Activated T-helper 1 cell treated with anti-CD3 and anti-CD28 coated beads, Interleukin-2, amount 50 U/mL, for 16 hours (primary cell): ENCODE data around the gene SURF1.
A peak's percentile ranks its signal among the peaks of the same experiment; 100 is the strongest.
"Not testable (repeated sequence)": the region's sequence is repeated elsewhere in the genome, so short reads cannot be mapped to it uniquely, and the experiment has no call there.

Experiments used
- DNase-seq, 2 donors: peaks; one replicate each; pipeline ENCODE4 v3.0.0-alpha.2; 2020; ENCODE audit warnings: low read depth in 1 of 2, low spot score in 1 of 2

Gene SURF1

GRCh38 chr9:133384736-133385321 is 28.5 kb upstream of the SURF1 start:
- no peak for DNase-seq

GRCh38 chr9:133383438-133383837 is 27.2 kb upstream of the SURF1 start:
- no peak for DNase-seq

- DNase-seq: no peak
These were observed 26.3 kb upstream of the SURF1 start for GRCh38 chr9:133382507-133383141.

GRCh38 chr9:133380734-133381133 is 24.4 kb upstream of the SURF1 start:
- no peak for DNase-seq

- DNase-seq: no peak
These were observed 23.1 kb upstream of the SURF1 start for GRCh38 chr9:133379153-133380086.

- no peak for DNase-seq
These were observed 22.2 kb upstream of the SURF1 start for GRCh38 chr9:133378408-133378962.

- no peak for DNase-seq
These were observed 21.5 kb upstream of the SURF1 start for GRCh38 chr9:133377721-133378216.

GRCh38 chr9:133377280-133377679 is 21.0 kb upstream of the SURF1 start:
- not testable (repeated sequence) for DNase-seq

GRCh38 chr9:133375724-133376654 is 19.7 kb upstream of the SURF1 start, which contains the start of the genes STKLD1 and SURF4:
Gene STKLD1, plus strand, starts transcription at chr9:133376366. Its CDS starts 108 bp downstream, at chr9:133376474.
Gene SURF4, minus strand, starts transcription at chr9:133376060. Its CDS starts 91 bp downstream, at chr9:133375969.
- peak; percentile 90 to 91 for DNase-seq

GRCh38 chr9:133375116-133375723 is 18.9 kb upstream of the SURF1 start:
- no peak for DNase-seq

- DNase-seq: no peak
These were observed 18.4 kb upstream of the SURF1 start for GRCh38 chr9:133374612-133375115.

- no peak for DNase-seq
These were observed 15.9 kb upstream of the SURF1 start for GRCh38 chr9:133372144-133372543.

- peak; percentile 34 to 58 for DNase-seq
These were observed 15.0 kb upstream of the SURF1 start for GRCh38 chr9:133371261-133371711.

GRCh38 chr9:133370685-133371084 is 14.4 kb upstream of the SURF1 start:
- DNase-seq: no peak

GRCh38 chr9:133369933-133370332 is 13.6 kb upstream of the SURF1 start:
- no peak for DNase-seq

- no peak for DNase-seq
These were observed 13.1 kb upstream of the SURF1 start for GRCh38 chr9:133369422-133369821.

- DNase-seq: no peak
These were observed 12.1 kb upstream of the SURF1 start for GRCh38 chr9:133368249-133368881.

- no peak for DNase-seq
These were observed 11.5 kb upstream of the SURF1 start for GRCh38 chr9:133367778-133368177.

- DNase-seq: no peak
These were observed 10.9 kb upstream of the SURF1 start for GRCh38 chr9:133367221-133367620.
